Measurements from ENCODE around the gene AAK1. TPM values are rescaled to one million over a fixed set of nuclear protein-coding genes. Genes with fewer than 3 reads are reported as not detected.
A peak's percentile ranks its signal among the peaks of the same experiment; 100 is the strongest.

Gene AAK1
- total and polyA plus RNA-seq, 2 of the 13 experiments (the other 11 are each of a cell fraction or from before 2014, with no cell fraction given): 9.8 to 10.3 TPM

- TF ChIP-seq HBP1 (CRISPR knock-in tag; IDR thresholded peaks at IDR 0.05; ENCODE audit: low read depth) (0 out of 2 replicates have a peak, but pooled peaks have one; percentile 12), CHD4 (IDR thresholded peaks at IDR 0.05; ENCODE audit: borderline replicate concordance, low read length) (no peak), ZIK1 (CRISPR knock-in tag; IDR thresholded peaks at IDR 0.05; ENCODE audit: borderline replicate concordance, low read depth) (no peak), ZNF766 (CRISPR knock-in tag; IDR thresholded peaks at IDR 0.05; ENCODE audit: borderline replicate concordance) (0 out of 2 replicates have a peak, but pooled peaks have one; percentile 27), ZNF143 (CRISPR knock-in tag; IDR thresholded peaks at IDR 0.05) (peak; percentile 92), TBP (CRISPR knock-in tag; IDR thresholded peaks at IDR 0.05) (no peak), ZNF772 (CRISPR knock-in tag; IDR thresholded peaks at IDR 0.05) (peak; percentile 76; the same call in 1 of the 2 replicates), ZNF83 (CRISPR knock-in tag; IDR thresholded peaks at IDR 0.05; ENCODE audit: borderline replicate concordance) (peak; percentile 17; the same call in 1 of the 2 replicates), ZNF556 (CRISPR knock-in tag; IDR thresholded peaks at IDR 0.05; ENCODE audit: borderline replicate concordance) (peak; percentile 96; the same call in 1 of the 2 replicates), ZNF644 (CRISPR knock-in tag; IDR thresholded peaks at IDR 0.05; ENCODE audit: low read depth) (no peak), ZUFSP (CRISPR knock-in tag; IDR thresholded peaks at IDR 0.05; ENCODE audit: borderline replicate concordance) (no peak), ZNF282 (IDR thresholded peaks at IDR 0.05; ENCODE audit: partially characterized antibody) (no peak), YY1 (IDR thresholded peaks at IDR 0.05; ENCODE audit: insufficient read depth, insufficient replicate concordance, low read depth, low read length) (peak; percentile 81), NFAT5 (CRISPR knock-in tag; IDR thresholded peaks at IDR 0.05) (peak; percentile 68; the same call in 1 of the 2 replicates), ZNF431 (CRISPR knock-in tag; IDR thresholded peaks at IDR 0.05; ENCODE audit: borderline replicate concordance, low read depth) (peak; percentile 71; the same call in 1 of the 2 replicates), KLF16 (CRISPR knock-in tag; IDR thresholded peaks at IDR 0.05) (no peak; a peak in 1 of 4 replicates), HNRNPL (IDR thresholded peaks at IDR 0.05; ENCODE audit: low read depth, low read length) (peak; percentile 38; the same call in 1 of the 2 replicates), MLX (CRISPR knock-in tag; IDR thresholded peaks at IDR 0.05) (no peak)
Measured at GRCh38 chr2:69643602-69644505, at the start of gene AAK1 (continued).
